K562 treated with DMSO at 1 percent for 4 hours (cell line): ENCODE data around the gene SH3BP4. TPM values are rescaled to one million over a fixed set of nuclear protein-coding genes. Genes with fewer than 3 reads are reported as not detected.

ENCODE experiments used
- total RNA-seq: library from RNA; unstranded; fragments of 300-600 nt; gene quantifications from 2 replicates; pipeline ENCODE4 v1.2.3, GENCODE V29; 2022; ENCODE audit not compliant: insufficient read depth

Gene SH3BP4, protein sequence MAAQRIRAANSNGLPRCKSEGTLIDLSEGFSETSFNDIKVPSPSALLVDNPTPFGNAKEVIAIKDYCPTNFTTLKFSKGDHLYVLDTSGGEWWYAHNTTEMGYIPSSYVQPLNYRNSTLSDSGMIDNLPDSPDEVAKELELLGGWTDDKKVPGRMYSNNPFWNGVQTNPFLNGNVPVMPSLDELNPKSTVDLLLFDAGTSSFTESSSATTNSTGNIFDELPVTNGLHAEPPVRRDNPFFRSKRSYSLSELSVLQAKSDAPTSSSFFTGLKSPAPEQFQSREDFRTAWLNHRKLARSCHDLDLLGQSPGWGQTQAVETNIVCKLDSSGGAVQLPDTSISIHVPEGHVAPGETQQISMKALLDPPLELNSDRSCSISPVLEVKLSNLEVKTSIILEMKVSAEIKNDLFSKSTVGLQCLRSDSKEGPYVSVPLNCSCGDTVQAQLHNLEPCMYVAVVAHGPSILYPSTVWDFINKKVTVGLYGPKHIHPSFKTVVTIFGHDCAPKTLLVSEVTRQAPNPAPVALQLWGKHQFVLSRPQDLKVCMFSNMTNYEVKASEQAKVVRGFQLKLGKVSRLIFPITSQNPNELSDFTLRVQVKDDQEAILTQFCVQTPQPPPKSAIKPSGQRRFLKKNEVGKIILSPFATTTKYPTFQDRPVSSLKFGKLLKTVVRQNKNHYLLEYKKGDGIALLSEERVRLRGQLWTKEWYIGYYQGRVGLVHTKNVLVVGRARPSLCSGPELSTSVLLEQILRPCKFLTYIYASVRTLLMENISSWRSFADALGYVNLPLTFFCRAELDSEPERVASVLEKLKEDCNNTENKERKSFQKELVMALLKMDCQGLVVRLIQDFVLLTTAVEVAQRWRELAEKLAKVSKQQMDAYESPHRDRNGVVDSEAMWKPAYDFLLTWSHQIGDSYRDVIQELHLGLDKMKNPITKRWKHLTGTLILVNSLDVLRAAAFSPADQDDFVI
- not detected in 2 replicates for total RNA-seq

DNA sequence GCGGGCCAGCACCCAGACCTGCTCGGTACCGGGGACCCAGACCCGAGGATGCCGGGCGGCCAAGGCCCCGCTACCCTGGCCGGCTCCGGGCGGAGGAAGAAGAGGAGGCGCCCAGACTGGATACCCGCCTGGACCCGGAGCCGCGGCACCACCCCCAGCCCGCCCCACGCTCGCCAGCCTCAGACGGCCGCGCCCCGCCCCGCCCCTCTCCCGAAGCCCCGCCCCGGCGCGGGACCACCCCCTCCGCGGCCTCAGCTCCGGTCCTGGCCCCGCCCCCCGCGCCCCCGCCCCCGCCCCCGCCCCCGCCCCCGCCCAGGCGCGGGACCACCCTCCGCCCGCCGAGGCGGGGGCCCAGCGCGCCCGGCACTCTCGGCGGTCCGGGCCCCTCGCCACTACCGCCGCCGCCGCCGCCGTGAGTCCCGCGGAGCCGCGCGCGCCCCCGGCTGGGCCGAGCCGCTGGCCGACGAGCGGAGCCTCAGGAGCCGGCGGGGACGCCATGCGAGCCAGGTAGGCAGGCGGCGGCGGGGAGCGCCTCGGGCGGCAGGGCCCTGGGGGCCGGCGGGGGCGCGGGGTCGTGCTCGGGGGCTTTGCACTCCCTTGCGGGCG, at the start of gene SH3BP4:
TSS of gene SH3BP4 (plus strand) at position 354 of the 606 bp plus-strand sequence. CDS start 82,986 bp downstream, outside the sequence.

